ENCODE data around the gene SORCS3.

SORCS3 gene

DNA sequence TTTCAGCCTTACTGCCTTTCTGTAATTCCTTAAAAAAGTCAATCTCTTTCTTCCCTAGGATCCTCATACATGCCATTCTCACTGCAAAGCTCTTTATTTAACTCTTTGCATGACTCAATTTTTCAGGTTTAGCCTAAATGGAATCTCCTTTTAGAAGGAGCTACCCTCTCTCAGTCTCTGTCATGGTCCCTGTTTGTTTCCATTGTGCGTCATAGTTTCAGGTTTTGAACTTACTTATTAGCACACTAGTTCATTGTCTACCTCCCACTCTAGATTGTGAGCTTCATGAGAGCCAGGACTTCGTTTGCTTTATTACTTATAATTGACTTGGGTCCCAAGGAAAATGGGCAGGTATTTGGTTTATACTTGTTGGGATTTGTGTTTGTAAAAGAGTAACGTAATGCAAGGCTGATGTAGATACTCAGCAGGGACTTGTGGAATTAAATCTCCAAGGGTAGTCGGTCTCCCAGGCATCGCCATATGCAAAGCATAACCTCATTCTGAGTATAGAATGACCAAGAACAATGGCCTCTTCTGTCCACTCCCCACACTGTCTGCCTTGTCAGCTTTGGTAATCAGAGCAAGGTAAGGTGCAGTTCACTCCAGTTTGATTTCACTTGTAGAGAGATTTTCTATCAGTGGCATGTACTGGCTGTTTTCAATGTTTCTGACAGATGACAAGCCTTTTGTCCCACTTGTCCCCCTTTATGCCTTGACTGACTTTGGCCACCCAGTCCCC is 252.0 kb downstream of the SORCS3 start:
- no peak for DNase-seq (ENCODE audit: low read depth)
- TF ChIP-seq, protein P1, sequence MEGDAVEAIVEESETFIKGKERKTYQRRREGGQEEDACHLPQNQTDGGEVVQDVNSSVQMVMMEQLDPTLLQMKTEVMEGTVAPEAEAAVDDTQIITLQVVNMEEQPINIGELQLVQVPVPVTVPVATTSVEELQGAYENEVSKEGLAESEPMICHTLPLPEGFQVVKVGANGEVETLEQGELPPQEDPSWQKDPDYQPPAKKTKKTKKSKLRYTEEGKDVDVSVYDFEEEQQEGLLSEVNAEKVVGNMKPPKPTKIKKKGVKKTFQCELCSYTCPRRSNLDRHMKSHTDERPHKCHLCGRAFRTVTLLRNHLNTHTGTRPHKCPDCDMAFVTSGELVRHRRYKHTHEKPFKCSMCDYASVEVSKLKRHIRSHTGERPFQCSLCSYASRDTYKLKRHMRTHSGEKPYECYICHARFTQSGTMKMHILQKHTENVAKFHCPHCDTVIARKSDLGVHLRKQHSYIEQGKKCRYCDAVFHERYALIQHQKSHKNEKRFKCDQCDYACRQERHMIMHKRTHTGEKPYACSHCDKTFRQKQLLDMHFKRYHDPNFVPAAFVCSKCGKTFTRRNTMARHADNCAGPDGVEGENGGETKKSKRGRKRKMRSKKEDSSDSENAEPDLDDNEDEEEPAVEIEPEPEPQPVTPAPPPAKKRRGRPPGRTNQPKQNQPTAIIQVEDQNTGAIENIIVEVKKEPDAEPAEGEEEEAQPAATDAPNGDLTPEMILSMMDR (conservative IDR thresholded peaks at IDR 0.05; ENCODE audit: low read depth, low read length): no peak

DNA sequence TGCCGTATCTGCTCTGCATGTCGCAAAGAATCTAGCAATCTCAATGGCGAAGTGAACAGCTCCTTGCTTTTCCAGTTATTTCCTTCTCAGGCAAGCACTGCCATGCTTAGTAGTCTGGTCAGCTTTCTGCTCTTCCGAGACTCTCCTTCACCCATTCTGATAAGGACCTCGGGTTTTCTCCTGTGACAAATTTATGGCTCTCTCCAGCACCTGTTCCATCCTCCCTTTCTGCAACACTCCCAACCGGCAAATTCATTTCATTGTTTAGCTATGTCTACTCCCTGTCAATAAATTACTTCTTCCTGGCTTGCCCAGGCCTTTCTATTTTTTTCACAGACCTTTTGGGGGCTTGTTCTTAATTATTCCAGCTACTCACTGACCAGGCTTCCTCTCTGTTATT is 252.6 kb downstream of the SORCS3 start:
- TF ChIP-seq, protein P1 (conservative IDR thresholded peaks at IDR 0.05; ENCODE audit: low read depth, low read length): no peak
- H3K4me3 ChIP-seq (ENCODE audit: low read depth, low read length): no peak overlapping the region
- DNase-seq (ENCODE audit: low read depth): no peak

More for the DNA sequence above, 252.0 kb downstream of the SORCS3 start:
- no peak overlapping the region for H3K4me3 ChIP-seq (ENCODE audit: low read depth, low read length)

DNA sequence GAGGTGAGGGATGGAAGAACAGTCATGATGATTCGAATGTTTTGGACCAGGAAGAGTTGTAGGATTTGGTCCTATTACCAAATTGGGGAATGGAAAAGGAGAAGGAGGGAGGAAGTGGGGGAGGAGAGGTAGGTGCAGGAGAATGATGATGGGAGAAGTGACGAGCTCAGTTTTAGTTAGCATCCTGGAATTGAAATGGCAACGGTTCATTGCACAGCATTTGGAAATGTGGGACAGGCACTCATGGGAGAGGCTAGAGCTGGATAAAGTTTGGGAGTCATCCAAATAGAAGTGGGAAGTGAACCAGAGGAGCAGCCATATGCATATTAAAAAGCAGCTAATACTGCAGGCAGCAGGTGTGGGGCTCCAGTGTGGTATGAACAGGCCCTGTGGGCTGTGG is 253.6 kb downstream of the SORCS3 start:
- DNase-seq (ENCODE audit: low read depth): no peak
- TF ChIP-seq, protein P1 (conservative IDR thresholded peaks at IDR 0.05; ENCODE audit: low read depth, low read length): no peak
- H3K4me3 ChIP-seq (ENCODE audit: low read depth, low read length): no peak overlapping the region

DNA sequence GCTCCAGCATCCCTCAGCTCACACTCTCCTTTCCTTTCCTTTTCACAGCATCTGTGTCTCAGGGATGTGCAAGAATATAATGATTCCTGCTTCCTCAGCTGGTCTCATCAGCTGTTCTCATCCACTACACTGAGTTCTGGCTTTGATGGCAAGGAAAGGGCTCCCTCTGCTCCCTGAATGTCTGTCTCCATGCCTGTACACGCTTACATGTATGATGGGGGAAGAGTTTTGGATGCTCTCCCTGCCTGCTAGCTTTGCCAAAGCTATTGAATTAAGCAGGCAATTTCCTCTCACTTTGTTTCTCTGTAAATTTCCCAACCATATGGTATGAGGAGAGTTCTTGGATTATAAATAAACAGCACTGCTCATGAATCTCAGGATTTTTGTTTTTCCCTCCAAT is 254.5 kb downstream of the SORCS3 start:
- H3K4me3 ChIP-seq (ENCODE audit: low read depth, low read length): no peak overlapping the region
- TF ChIP-seq, protein P1 (conservative IDR thresholded peaks at IDR 0.05; ENCODE audit: low read depth, low read length): no peak
- DNase-seq (ENCODE audit: low read depth): no peak

DNA sequence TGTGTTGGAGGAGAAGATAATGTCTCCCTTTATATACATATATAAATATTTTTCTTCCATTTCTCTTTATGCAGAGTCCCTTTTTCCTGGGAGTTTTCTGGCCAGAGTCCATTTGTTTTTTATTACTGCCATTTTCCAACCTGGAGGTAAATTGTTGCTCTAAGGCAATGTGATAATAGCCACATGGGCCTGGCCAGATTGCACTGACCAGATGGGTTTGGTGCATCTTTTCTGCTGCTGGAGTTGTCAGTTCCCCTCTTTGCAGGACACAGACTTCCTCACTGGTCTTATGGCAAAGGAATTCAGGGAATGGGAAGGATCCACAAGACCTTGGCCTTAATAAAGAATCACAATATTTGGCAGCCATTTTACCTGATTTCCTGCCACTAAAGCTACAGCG is 254.9 kb downstream of the SORCS3 start:
- no peak overlapping the region for H3K4me3 ChIP-seq (ENCODE audit: low read depth, low read length)
- TF ChIP-seq, protein P1 (conservative IDR thresholded peaks at IDR 0.05; ENCODE audit: low read depth, low read length): no peak
- DNase-seq (ENCODE audit: low read depth): no peak

DNA sequence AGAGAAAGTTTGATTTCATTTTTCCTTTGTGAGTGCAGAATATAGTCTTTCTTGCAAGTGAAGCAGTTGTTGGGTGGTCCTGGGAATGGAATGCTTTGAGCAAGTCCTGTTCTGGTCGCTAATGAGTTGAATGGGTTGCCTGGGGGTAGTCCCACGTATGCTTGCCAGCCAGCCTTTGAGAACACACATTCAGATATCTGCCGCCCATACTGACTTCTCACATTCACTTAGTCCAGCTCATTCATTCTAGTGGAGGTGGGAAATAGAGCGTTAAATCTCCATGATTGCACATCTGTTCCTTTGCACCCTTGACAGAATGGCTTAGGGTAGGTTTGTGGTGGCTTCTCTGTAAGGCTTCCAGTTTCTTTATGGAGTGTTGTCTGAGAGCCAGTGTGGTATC is 256.6 kb downstream of the SORCS3 start:
- DNase-seq (ENCODE audit: low read depth): no peak
- TF ChIP-seq, protein P1 (conservative IDR thresholded peaks at IDR 0.05; ENCODE audit: low read depth, low read length): no peak
- H3K4me3 ChIP-seq (ENCODE audit: low read depth, low read length): no peak overlapping the region

DNA sequence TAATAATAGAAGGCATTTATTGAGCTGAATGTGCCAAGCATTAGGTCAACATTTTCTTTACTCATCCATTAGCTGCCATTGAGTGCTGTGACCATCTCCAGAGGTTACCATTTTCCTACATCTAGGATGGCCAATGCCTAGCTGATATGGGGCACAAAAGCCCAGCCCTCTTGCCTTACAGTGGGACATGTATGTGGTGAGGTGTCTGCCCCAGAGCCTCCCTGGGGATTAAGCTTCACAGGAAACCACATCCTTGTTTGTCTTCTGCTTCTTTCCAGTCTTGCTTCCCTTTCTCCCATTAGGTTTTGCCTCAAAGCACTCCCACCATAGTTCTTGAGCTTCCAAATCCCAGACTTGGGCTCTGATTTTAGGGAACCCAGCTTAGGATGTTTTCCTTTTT is 258.7 kb downstream of the SORCS3 start:
- DNase-seq (ENCODE audit: low read depth): no peak
- no peak overlapping the region for H3K4me3 ChIP-seq (ENCODE audit: low read depth, low read length)
- TF ChIP-seq, protein P1 (conservative IDR thresholded peaks at IDR 0.05; ENCODE audit: low read depth, low read length): no peak
